ENCODE results near the gene COQ7.

Gene COQ7

GRCh38 chr16:19127205-19127604 lies 59.8 kb downstream of the COQ7 start:
- TF ChIP-seq, protein P1, sequence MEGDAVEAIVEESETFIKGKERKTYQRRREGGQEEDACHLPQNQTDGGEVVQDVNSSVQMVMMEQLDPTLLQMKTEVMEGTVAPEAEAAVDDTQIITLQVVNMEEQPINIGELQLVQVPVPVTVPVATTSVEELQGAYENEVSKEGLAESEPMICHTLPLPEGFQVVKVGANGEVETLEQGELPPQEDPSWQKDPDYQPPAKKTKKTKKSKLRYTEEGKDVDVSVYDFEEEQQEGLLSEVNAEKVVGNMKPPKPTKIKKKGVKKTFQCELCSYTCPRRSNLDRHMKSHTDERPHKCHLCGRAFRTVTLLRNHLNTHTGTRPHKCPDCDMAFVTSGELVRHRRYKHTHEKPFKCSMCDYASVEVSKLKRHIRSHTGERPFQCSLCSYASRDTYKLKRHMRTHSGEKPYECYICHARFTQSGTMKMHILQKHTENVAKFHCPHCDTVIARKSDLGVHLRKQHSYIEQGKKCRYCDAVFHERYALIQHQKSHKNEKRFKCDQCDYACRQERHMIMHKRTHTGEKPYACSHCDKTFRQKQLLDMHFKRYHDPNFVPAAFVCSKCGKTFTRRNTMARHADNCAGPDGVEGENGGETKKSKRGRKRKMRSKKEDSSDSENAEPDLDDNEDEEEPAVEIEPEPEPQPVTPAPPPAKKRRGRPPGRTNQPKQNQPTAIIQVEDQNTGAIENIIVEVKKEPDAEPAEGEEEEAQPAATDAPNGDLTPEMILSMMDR (IDR thresholded peaks at IDR 0.05; ENCODE audit: control insufficient read depth, insufficient read depth, low read depth, low read length, missing control alignments) = no peak
- H3K4me3 ChIP-seq (ENCODE audit: control insufficient read depth, low read depth, low read length) = no peak overlapping the region
- DNase-seq (ENCODE audit: low read depth) = no peak

GRCh38 chr16:19127674-19128131 lies 60.3 kb downstream of the COQ7 start:
- H3K4me3 ChIP-seq (ENCODE audit: control insufficient read depth, low read depth, low read length) = no peak overlapping the region
- DNase-seq (ENCODE audit: low read depth) = no peak
- TF ChIP-seq, protein P1 (IDR thresholded peaks at IDR 0.05; ENCODE audit: control insufficient read depth, insufficient read depth, low read depth, low read length, missing control alignments) = no peak

- TF ChIP-seq, protein P1 (IDR thresholded peaks at IDR 0.05; ENCODE audit: control insufficient read depth, insufficient read depth, low read depth, low read length, missing control alignments) = no peak
- no peak overlapping the region for H3K4me3 ChIP-seq (ENCODE audit: control insufficient read depth, low read depth, low read length)
- DNase-seq (ENCODE audit: low read depth) = no peak
These were observed 61.2 kb downstream of the COQ7 start for GRCh38 chr16:19128454-19129200.
